Mesendoderm (in vitro differentiated cells): ENCODE results near the gene SLC33A1.
A peak's percentile ranks its signal among the peaks of the same experiment; 100 is the strongest.
"Not testable (repeated sequence)": the region's sequence is repeated elsewhere in the genome, so short reads cannot be mapped to it uniquely, and the experiment has no call there.

Source experiments
- DNase-seq: peaks from one replicate; pipeline ENCODE4 v3.0.0; 2013
- H2AK5ac ChIP-seq: 2 replicates; pipeline ENCODE4 v1.6.1; 2013; ENCODE audit warnings: low read length, inconsistent platforms
- H2BK120ac ChIP-seq: 2 replicates; pipeline ENCODE4 v1.6.1; 2013; ENCODE audit warnings: low read depth, mild to moderate bottlenecking, low read length, moderate library complexity, mixed read lengths
- H2BK15ac ChIP-seq: replicated peaks from 2 replicates; pipeline ENCODE4 v1.6.1; 2013; ENCODE audit warnings: low read depth, mild to moderate bottlenecking, moderate library complexity
- H2BK5ac ChIP-seq: 2 replicates; pipeline ENCODE4 v1.6.1; 2013; ENCODE audit warnings: low read length, inconsistent platforms
- H3K18ac ChIP-seq: 2 replicates; pipeline ENCODE4 v1.6.1; 2013; ENCODE audit warnings: mild to moderate bottlenecking, low read length, mixed read lengths
- H3K23ac ChIP-seq: one replicate; pipeline ENCODE4 v1.6.1; 2013; ENCODE audit warnings: low read length
- H3K27ac ChIP-seq: 2 replicates; pipeline ENCODE4 v1.5.1; 2013; ENCODE audit warnings: low read depth, mild to moderate bottlenecking, inconsistent platforms, low read length, moderate library complexity
- H3K27me3 ChIP-seq: 2 replicates; pipeline ENCODE4 v1.6.1; 2013; ENCODE audit warnings: low read length, control low read depth, mild to moderate bottlenecking, inconsistent platforms; ENCODE audit not compliant: insufficient read depth, poor library complexity
- H3K36me3 ChIP-seq: 2 replicates; pipeline ENCODE4 v1.6.1; 2013; ENCODE audit warnings: low read length, inconsistent platforms; ENCODE audit not compliant: control insufficient read depth, insufficient read depth
- H3K4ac ChIP-seq: one replicate; pipeline ENCODE4 v1.6.1; 2013; ENCODE audit warnings: low read depth, mild to moderate bottlenecking, low read length, moderate library complexity
- H3K4me1 ChIP-seq: 2 replicates; pipeline ENCODE4 v1.6.1; 2013; ENCODE audit warnings: low read depth, low read length, inconsistent platforms; ENCODE audit not compliant: control insufficient read depth
- H3K4me2 ChIP-seq: 2 replicates; pipeline ENCODE4 v1.6.1; 2013; ENCODE audit warnings: low read length
- H3K4me3 ChIP-seq: 2 replicates; pipeline ENCODE4 v1.5.1; 2013; ENCODE audit warnings: mild to moderate bottlenecking, low read length
- H3K56ac ChIP-seq: one replicate; pipeline ENCODE4 v1.6.1; 2013; ENCODE audit warnings: low read length
- H3K79me1 ChIP-seq: 2 replicates; pipeline ENCODE4 v1.6.1; 2013; ENCODE audit warnings: low read length, inconsistent platforms
- H3K79me2 ChIP-seq: 2 replicates; pipeline ENCODE4 v1.6.1; 2013; ENCODE audit warnings: mild to moderate bottlenecking, low read length; ENCODE audit not compliant: control insufficient read depth, insufficient read depth
- H3K9ac ChIP-seq: 2 replicates; pipeline ENCODE4 v1.6.1; 2013; ENCODE audit warnings: low read length, inconsistent platforms
- H4K5ac ChIP-seq: one replicate; pipeline ENCODE4 v1.6.1; 2013; ENCODE audit warnings: low read length
- H4K8ac ChIP-seq: one replicate; pipeline ENCODE4 v1.6.1; 2013; ENCODE audit warnings: low read depth, mild to moderate bottlenecking, control low read depth, low read length, moderate library complexity
- WGBS: extraction: QIAGEN DNeasy Blood & Tissue Kit; methylation state at CpG from one replicate; pipeline ENCODE4 v1.1.7; 2013; ENCODE audit warnings: low lambda C conversion rate, missing lambda C conversion rate; ENCODE audit not compliant: insufficient coverage; ENCODE audit errors: extremely low coverage; 5-methylcytosine and 5-hydroxymethylcytosine counted together

The SLC33A1 gene

DNA sequence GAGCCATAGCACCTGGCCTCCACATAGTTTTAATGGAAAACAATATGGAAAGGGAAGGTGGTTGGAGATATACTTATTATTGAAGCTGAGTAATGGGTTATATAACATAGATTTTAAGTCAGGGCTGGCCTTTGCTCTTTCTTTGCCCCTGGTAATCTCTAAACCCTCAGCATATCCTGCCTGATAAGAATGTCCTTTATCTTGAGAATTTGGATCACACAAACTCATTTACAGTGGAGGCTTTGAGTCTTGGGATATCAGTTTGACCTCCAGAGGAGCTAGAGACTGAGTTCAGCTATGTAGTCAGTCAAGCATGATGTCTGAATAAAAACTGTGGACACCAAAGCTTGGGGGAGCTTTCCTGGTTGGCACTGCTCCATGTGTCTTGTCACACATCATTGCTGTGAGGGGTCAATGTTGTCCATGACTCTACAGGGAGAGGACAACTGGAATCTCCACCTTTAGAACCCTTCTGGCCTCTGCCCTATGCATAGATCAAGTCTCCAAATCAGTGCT is 39.1 kb downstream of the SLC33A1 start:
- H3K36me3 ChIP-seq = no peaks in the 10 kb centered on the region
- H3K23ac ChIP-seq = no peak overlapping the region
- H2AK5ac ChIP-seq = no peak overlapping the region
- no peak overlapping the region for H3K4ac ChIP-seq
- no peaks in the 10 kb centered on the region for H3K27me3 ChIP-seq
- H3K56ac ChIP-seq = no peak overlapping the region
- H4K8ac ChIP-seq = no peak overlapping the region
- no peak overlapping the region for H3K18ac ChIP-seq
- no peak overlapping the region for H3K9ac ChIP-seq
- H3K4me3 ChIP-seq = no peak overlapping the region
- H2BK15ac ChIP-seq = no peak overlapping the region
- H3K4me2 ChIP-seq = no peak overlapping the region
- H3K4me1 ChIP-seq = no peaks in the 10 kb centered on the region
- no peak overlapping the region for H2BK5ac ChIP-seq
- peak; percentile 75 for DNase-seq
- no peak overlapping the region for H4K5ac ChIP-seq
- no peaks in the 10 kb centered on the region for H3K79me2 ChIP-seq
- H3K27ac ChIP-seq = no peak overlapping the region
- H3K79me1 ChIP-seq = no peaks in the 10 kb centered on the region
- no peak overlapping the region for H2BK120ac ChIP-seq

DNA sequence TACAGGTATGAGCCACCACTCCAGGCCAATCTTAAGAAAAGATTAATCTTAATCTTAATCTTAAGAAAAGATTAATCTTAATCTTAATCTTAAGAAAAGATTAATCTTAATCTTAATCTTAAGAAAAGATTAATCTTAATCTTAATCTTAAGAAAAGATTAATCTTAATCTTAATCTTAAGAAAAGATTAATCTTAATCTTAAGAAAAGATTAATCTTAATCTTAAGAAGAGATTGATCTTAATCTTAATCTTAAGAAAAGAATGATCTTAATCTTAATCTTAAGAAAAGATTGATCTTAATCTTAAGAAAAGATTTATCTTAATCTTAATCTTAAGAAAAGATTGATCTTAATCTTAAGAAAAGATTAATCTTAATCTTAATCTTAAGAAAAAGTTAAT is 41.0 kb downstream of the SLC33A1 start:
- H2BK5ac ChIP-seq, H4K8ac ChIP-seq, DNase-seq, H3K79me2 ChIP-seq, H3K18ac ChIP-seq, H3K4me2 ChIP-seq, H2BK120ac ChIP-seq, H3K79me1 ChIP-seq, H4K5ac ChIP-seq, H3K4ac ChIP-seq, H2AK5ac ChIP-seq, H3K9ac ChIP-seq, H3K23ac ChIP-seq, H2BK15ac ChIP-seq, H3K56ac ChIP-seq, H3K27ac ChIP-seq, H3K4me3 ChIP-seq, H3K27me3 ChIP-seq, H3K4me1 ChIP-seq, H3K36me3 ChIP-seq: not testable (repeated sequence)

- Histone ChIP-seq H3K4ac (no peak overlapping the region), H3K56ac (no peak overlapping the region), H3K18ac (no peak overlapping the region), H2BK5ac (no peak overlapping the region), H3K27me3 (no peaks in the 10 kb centered on the region), H3K36me3 (no peaks in the 10 kb centered on the region), H4K8ac (no peak overlapping the region), H3K9ac (no peak overlapping the region), H3K4me2 (no peak overlapping the region), H3K23ac (no peak overlapping the region), H3K79me1 (no peaks in the 10 kb centered on the region), H3K4me1 (no peaks in the 10 kb centered on the region), H3K4me3 (no peak overlapping the region), H3K79me2 (no peaks in the 10 kb centered on the region), H4K5ac (no peak overlapping the region), H2BK120ac (no peak overlapping the region), H3K27ac (no peak overlapping the region), H2AK5ac (no peak overlapping the region), H2BK15ac (no peak overlapping the region)
- DNase-seq = no peak
Observed at GRCh38 chr3:155809181-155809580, 45.0 kb downstream of the SLC33A1 start.

DNA sequence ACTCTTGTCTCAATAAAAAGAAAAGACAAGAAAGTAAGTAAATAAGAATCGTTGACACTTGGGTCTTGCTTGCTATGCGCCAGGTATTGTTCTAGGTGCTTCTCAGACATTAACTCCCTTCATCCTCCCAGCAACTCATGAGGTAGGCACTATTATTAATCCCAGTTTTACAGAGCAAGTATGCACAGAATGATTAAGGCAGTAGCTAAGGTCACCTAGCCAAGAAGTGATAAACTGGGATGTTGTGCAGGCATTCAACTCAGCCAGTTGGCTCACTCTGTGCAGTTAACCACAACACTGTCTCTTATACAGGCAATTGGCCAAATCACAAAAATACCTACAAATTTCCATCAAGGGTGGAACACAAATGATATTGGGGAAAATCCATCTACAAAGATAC is 46.4 kb downstream of the SLC33A1 start:
- Histone ChIP-seq H3K23ac (no peak overlapping the region), H2BK5ac (no peak overlapping the region), H3K4me2 (no peak overlapping the region), H3K4me1 (no peaks in the 10 kb centered on the region), H3K27me3 (no peaks in the 10 kb centered on the region), H2AK5ac (no peak overlapping the region), H2BK15ac (no peak overlapping the region), H3K79me2 (no peaks in the 10 kb centered on the region), H3K18ac (no peak overlapping the region), H4K5ac (no peak overlapping the region), H3K79me1 (no peaks in the 10 kb centered on the region), H3K9ac (no peak overlapping the region), H3K4ac (no peak overlapping the region), H3K56ac (no peak overlapping the region), H3K27ac (no peak overlapping the region), H3K36me3 (no peaks in the 10 kb centered on the region), H3K4me3 (no peak overlapping the region), H4K8ac (no peak overlapping the region), H2BK120ac (no peak overlapping the region)
- DNase-seq = no peak
- WGBS = no CpG with 5 or more reads among the region's 2 CpGs

DNA sequence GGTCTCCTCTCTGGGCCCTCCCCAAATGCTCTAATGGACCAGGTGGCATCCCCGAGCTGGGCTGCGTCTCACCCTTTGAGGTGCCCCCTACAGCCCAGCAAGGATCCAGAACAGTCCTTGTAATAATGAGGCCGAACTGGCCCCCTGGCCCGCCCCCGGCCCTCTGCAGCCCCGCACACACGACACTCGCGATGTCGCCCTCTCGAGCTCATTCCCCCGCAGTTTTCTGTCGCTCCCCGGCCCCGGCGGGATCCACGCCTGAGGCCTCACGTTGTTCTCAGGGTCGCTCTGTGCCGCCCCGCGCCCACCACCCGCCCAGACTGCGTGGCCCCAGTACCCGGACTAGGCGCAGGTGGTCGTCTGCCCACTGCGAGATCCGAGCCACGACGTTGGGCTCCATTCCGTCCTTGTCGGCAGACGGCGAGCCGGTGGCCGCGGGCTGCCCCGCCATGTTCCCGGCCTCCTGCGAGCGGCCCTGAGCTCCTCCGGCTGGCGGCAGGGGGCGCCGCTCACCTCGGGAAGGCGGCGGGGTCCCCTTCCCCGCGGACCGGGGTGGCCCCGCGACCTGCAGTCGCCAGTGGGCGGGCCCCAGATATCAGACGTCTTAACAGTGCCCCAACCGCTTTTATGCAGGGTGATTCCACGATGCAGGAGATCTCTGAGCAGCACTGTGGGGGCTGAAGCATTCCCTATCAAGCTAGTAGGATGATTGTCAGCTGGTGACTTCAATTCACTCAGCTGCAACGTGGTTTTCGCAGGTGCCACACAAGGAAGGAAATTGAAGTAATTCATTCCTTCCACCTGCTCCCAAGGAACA is 48.2 kb downstream of the SLC33A1 start, which contains the start of gene C3orf33:
Gene C3orf33, minus strand, starts transcription at position 477 of the 817 bp plus-strand sequence. Its CDS starts 26 bp downstream, at position 451.
- H2BK15ac ChIP-seq = no peak within 1 kb of the TSS
- H3K18ac ChIP-seq = peak within 1 kb of the TSS; percentile 56
- no peak within 1 kb of the TSS for H2AK5ac ChIP-seq
- peak within 1 kb of the TSS; percentile 66 for H3K4me2 ChIP-seq
- H3K79me1 ChIP-seq = no peaks in the 10 kb centered on the region
- no peak within 1 kb of the TSS for H3K27ac ChIP-seq
- H4K5ac ChIP-seq = no peak within 1 kb of the TSS
- H3K4ac ChIP-seq = peak within 1 kb of the TSS; percentile 10
- H4K8ac ChIP-seq = no peak within 1 kb of the TSS
- H3K4me3 ChIP-seq = peak within 1 kb of the TSS; percentile 67
- no peaks in the 10 kb centered on the region for H3K4me1 ChIP-seq
- H3K27me3 ChIP-seq = no peaks in the 10 kb centered on the region
- H3K56ac ChIP-seq = peak within 1 kb of the TSS; percentile 99
- H2BK120ac ChIP-seq = no peak within 1 kb of the TSS
- H3K36me3 ChIP-seq = no peaks in the 10 kb centered on the region
- H3K9ac ChIP-seq = peak within 1 kb of the TSS; percentile 84
- DNase-seq = peak; percentile 66
- no peaks in the 10 kb centered on the region for H3K79me2 ChIP-seq
- H3K23ac ChIP-seq = peak within 1 kb of the TSS; percentile 80
- H2BK5ac ChIP-seq = no peak within 1 kb of the TSS
- WGBS = no CpG with 5 or more reads among the region's 61 CpGs
